Vagina (tissue), 2 donors: ENCODE measurements around the gene HSD17B10.

Experiments
- CTCF ChIP-seq, 3 experiments: fragments of 450-650 bp in 2 of 3; fragments of 200-600 bp in 1 of 3; sonication (generic) in 1 of 3; IDR thresholded peaks; one replicate each; pipeline ENCODE4 v1.5.1; 2017 to 2019; ENCODE audit warnings: antibody characterized with exemption in 3 of 3, mild to moderate bottlenecking in 2 of 3, moderate library complexity in 2 of 3
- POLR2A ChIP-seq, 2 donors: fragments of 450-650 bp; IDR thresholded peaks; one replicate each; pipeline ENCODE4 v1.6.1; 2017; ENCODE audit warnings: antibody characterized with exemption in 2 of 2, mild to moderate bottlenecking in 2 of 2, moderate library complexity in 2 of 2

- no peak for TF ChIP-seq CTCF (IDR thresholded peaks at IDR 0.05)
- TF ChIP-seq POLR2A (IDR thresholded peaks at IDR 0.05) = no peak
Observed at GRCh38 chrX:53383376-53384076, 50.6 kb downstream of the HSD17B10 start.
